GM12878 (cell line): ENCODE measurements around the gene NDUFB2.

Experiments used
- ATF7 ChIP-seq: fragments of 450-650 bp; IDR thresholded peaks from 2 replicates; pipeline ENCODE4 v1.6.1; 2016; ENCODE audit warnings: low read depth, mild to moderate bottlenecking
- BCL11A ChIP-seq: IDR thresholded peaks from 2 replicates; pipeline ENCODE4 v1.6.1; 2011; ENCODE audit warnings: low read depth, low read length
- CBFB ChIP-seq: IDR thresholded peaks from 2 replicates; pipeline ENCODE4 v1.6.1; 2016; ENCODE audit warnings: antibody characterized with exemption, low read depth
- CBX3 ChIP-seq: fragments of 200-600 bp; sonication (generic); IDR thresholded peaks from 2 replicates; pipeline ENCODE4 v1.6.1; 2016; ENCODE audit warnings: low read depth, borderline replicate concordance
- CTCF ChIP-seq, 3 experiments: IDR thresholded peaks in 2 of 3; conservative IDR thresholded peaks in 1 of 3; 2 replicates each; pipeline ENCODE4 v1.5.1; 2011; ENCODE audit warnings: low read depth in 3 of 3, low read length in 3 of 3, mild to moderate bottlenecking in 3 of 3, control low read depth in 2 of 3, moderate library complexity in 2 of 3, inconsistent platforms in 1 of 3, mixed read lengths in 1 of 3; ENCODE audit not compliant: control insufficient read depth in 2 of 3, insufficient read depth in 1 of 3; ENCODE audit errors: extremely low read depth in 1 of 3
- CUX1 ChIP-seq: IDR thresholded peaks from 2 replicates; pipeline ENCODE4 v1.6.1; 2012; ENCODE audit warnings: improper control_type of control experiment, low read depth, low read length; ENCODE audit not compliant: insufficient replicate concordance
- EP300 ChIP-seq, 2 experiments: fragments of 150-350 bp in 1 of 2; IDR thresholded peaks; 2 replicates each; pipeline ENCODE4 v1.6.1; 2011 to 2012; ENCODE audit warnings: low read depth in 2 of 2, low read length in 2 of 2, borderline replicate concordance in 1 of 2, improper control_type of control experiment in 1 of 2, inconsistent platforms in 1 of 2; ENCODE audit not compliant: control insufficient read depth in 1 of 2
- EZH2 ChIP-seq: IDR thresholded peaks from 2 replicates; pipeline ENCODE4 v1.6.1; 2012; ENCODE audit warnings: low read depth, mild to moderate bottlenecking, control low read depth, inconsistent platforms, low read length, borderline replicate concordance; ENCODE audit not compliant: control insufficient read depth
- KDM1A ChIP-seq: fragments of 200-600 bp; sonication (generic); IDR thresholded peaks from 2 replicates; pipeline ENCODE4 v1.6.1; 2016; ENCODE audit warnings: borderline replicate concordance
- MAX ChIP-seq: IDR thresholded peaks from 2 replicates; pipeline ENCODE4 v1.6.1; 2012; ENCODE audit warnings: low read depth, low read length, improper control_type of control experiment
- POLR2A ChIP-seq: IDR thresholded peaks from 2 replicates; pipeline ENCODE4 v1.6.1; 2011; ENCODE audit warnings: low read depth, mild to moderate bottlenecking, low read length
- POLR2AphosphoS5 ChIP-seq: IDR thresholded peaks from 2 replicates; pipeline ENCODE4 v1.6.1; 2011; ENCODE audit warnings: mild to moderate bottlenecking, low read length, inconsistent platforms

- no peak for TF ChIP-seq EZH2
- no peak for TF ChIP-seq POLR2A
- TF ChIP-seq CUX1 = no peak
- no peak for TF ChIP-seq POLR2AphosphoS5
- TF ChIP-seq CTCF (IDR thresholded peaks at IDR 0.05 in 2 of 3, conservative IDR thresholded peaks at IDR 0.05 in 1 of 3; ENCODE audit: control insufficient read depth in 2 of 3, extremely low read depth in 1 of 3, insufficient read depth in 1 of 3, low read depth in 3 of 3, low read length in 3 of 3) = no peak
- TF ChIP-seq CBFB = no peak
- no peak for TF ChIP-seq KDM1A
- no peak for TF ChIP-seq BCL11A
- no peak for TF ChIP-seq ATF7
- TF ChIP-seq CBX3 = no peak
- TF ChIP-seq EP300 (IDR thresholded peaks at IDR 0.05; ENCODE audit: borderline replicate concordance in 1 of 2, control insufficient read depth in 1 of 2, low read depth in 2 of 2, low read length in 2 of 2) = no peak
- TF ChIP-seq MAX = no peak
These were observed 27.1 kb downstream of the NDUFB2 start for GRCh38 chr7:140723574-140723973.
